BLaER1 (cell line): ENCODE data around the gene BDP1.
"Not testable (repeated sequence)": the region's sequence is repeated elsewhere in the genome, so short reads cannot be mapped to it uniquely, and the experiment has no call there.

ENCODE experiments used
- H3K27ac ChIP-seq: shearing (Covaris generic); formaldehyde crosslinking; 2 replicates; pipeline ENCODE4 v1.8.1; 2022
- H3K27me3 ChIP-seq: shearing (Covaris generic); formaldehyde crosslinking; 2 replicates; pipeline ENCODE4 v1.8.1; 2022
- H3K36me3 ChIP-seq: shearing (Covaris generic); formaldehyde crosslinking; 2 replicates; pipeline ENCODE4 v1.8.1; 2022
- H3K4me1 ChIP-seq: shearing (Covaris generic); formaldehyde crosslinking; 2 replicates; pipeline ENCODE4 v1.8.1; 2022
- H3K4me2 ChIP-seq: shearing (Covaris generic); formaldehyde crosslinking; 2 replicates; pipeline ENCODE4 v1.8.1; 2022
- H3K4me3 ChIP-seq: shearing (Covaris generic); formaldehyde crosslinking; 2 replicates; pipeline ENCODE4 v1.8.1; 2022
- H3K9ac ChIP-seq: shearing (Covaris generic); formaldehyde crosslinking; 2 replicates; pipeline ENCODE4 v1.8.1; 2022
- H3K9me3 ChIP-seq: shearing (Covaris generic); formaldehyde crosslinking; 2 replicates; pipeline ENCODE4 v1.8.1; 2022
- H4K20me1 ChIP-seq: shearing (Covaris generic); formaldehyde crosslinking; 2 replicates; pipeline ENCODE4 v1.8.1; 2022
- Cebpa-rat ChIP-seq: shearing (Covaris generic); IDR thresholded peaks from 2 replicates; pipeline ENCODE4 v1.8.1; 2022

BDP1 gene

GRCh38 chr5:71573591-71573990, 118.1 kb downstream of the BDP1 start:
- Histone ChIP-seq H3K4me2 (no peak overlapping the region), H3K4me1 (peaks cover 7% of the 10 kb centered on the region; the same call in 1 of the 2 replicates), H3K9me3 (no peaks in the 10 kb centered on the region), H3K36me3 (peaks cover 18% of the 10 kb centered on the region), H4K20me1 (no peaks in the 10 kb centered on the region), H3K4me3 (no peak overlapping the region), H3K27me3 (no peaks in the 10 kb centered on the region), H3K27ac (no peak overlapping the region), H3K9ac (no peak overlapping the region)
- no peak for TF ChIP-seq Cebpa-rat

- not testable (repeated sequence) for H3K4me3 ChIP-seq, H3K4me1 ChIP-seq, H3K27ac ChIP-seq, H3K4me2 ChIP-seq, H4K20me1 ChIP-seq, H3K9ac ChIP-seq, H3K9me3 ChIP-seq, H3K27me3 ChIP-seq
- peaks cover 11% of the 10 kb centered on the region for H3K36me3 ChIP-seq
Observed at GRCh38 chr5:71575588-71575987, 120.1 kb downstream of the BDP1 start.

GRCh38 chr5:71576241-71576640, 120.8 kb downstream of the BDP1 start:
- Histone ChIP-seq H3K4me1 (peaks cover 7% of the 10 kb centered on the region; the same call in 1 of the 2 replicates), H3K4me2 (no peak overlapping the region), H4K20me1 (no peaks in the 10 kb centered on the region), H3K4me3 (no peak overlapping the region), H3K9ac (no peak overlapping the region), H3K9me3 (no peaks in the 10 kb centered on the region), H3K27ac (no peak overlapping the region), H3K36me3 (peaks cover 11% of the 10 kb centered on the region), H3K27me3 (no peaks in the 10 kb centered on the region)
- no peak for TF ChIP-seq Cebpa-rat

- not testable (repeated sequence) for H3K27ac ChIP-seq, H3K4me3 ChIP-seq, H3K9ac ChIP-seq, H4K20me1 ChIP-seq, H3K27me3 ChIP-seq, H3K4me1 ChIP-seq, H3K4me2 ChIP-seq, H3K9me3 ChIP-seq
- peaks cover 11% of the 10 kb centered on the region for H3K36me3 ChIP-seq
Observed at GRCh38 chr5:71577839-71578238, 122.4 kb downstream of the BDP1 start.

- H3K27me3 ChIP-seq = peaks cover 7% of the 10 kb centered on the region; the same call in 1 of the 2 replicates
- H3K9ac ChIP-seq = no peak overlapping the region
- H3K4me1 ChIP-seq = peaks cover 10% of the 10 kb centered on the region
- no peak overlapping the region for H3K4me3 ChIP-seq
- no peaks in the 10 kb centered on the region for H4K20me1 ChIP-seq
- H3K36me3 ChIP-seq = peaks cover 3% of the 10 kb centered on the region
- TF ChIP-seq Cebpa-rat = no peak
- H3K9me3 ChIP-seq = peaks cover 16% of the 10 kb centered on the region
- H3K4me2 ChIP-seq = no peak overlapping the region
- no peak overlapping the region for H3K27ac ChIP-seq
Observed at GRCh38 chr5:71582945-71583584, 127.6 kb downstream of the BDP1 start.

GRCh38 chr5:71586052-71586940, 130.8 kb downstream of the BDP1 start:
- Histone ChIP-seq H3K9ac (peak overlapping the region; percentile 81; the same call in 1 of the 2 replicates), H3K27me3 (peaks cover 7% of the 10 kb centered on the region; the same call in 1 of the 2 replicates), H3K4me2 (peak overlapping the region; percentile 73), H3K4me1 (peaks cover 19% of the 10 kb centered on the region), H4K20me1 (no peaks in the 10 kb centered on the region; the same call in 1 of the 2 replicates), H3K36me3 (no peaks in the 10 kb centered on the region), H3K27ac (peak overlapping the region; percentile 85; the same call in 1 of the 2 replicates), H3K9me3 (peaks cover 16% of the 10 kb centered on the region), H3K4me3 (peak overlapping the region; percentile 73)
- TF ChIP-seq Cebpa-rat = no peak

GRCh38 chr5:71586941-71587765, 131.7 kb downstream of the BDP1 start, which contains the start of gene MCCC2:
Gene MCCC2, plus strand, starts transcription at chr5:71587340. Its CDS starts 86 bp downstream, at chr5:71587426.
- H3K27me3 ChIP-seq = peaks cover 7% of the 10 kb centered on the region; the same call in 1 of the 2 replicates
- H3K9ac ChIP-seq = peak within 1 kb of the TSS; percentile 81
- TF ChIP-seq Cebpa-rat = no peak

GRCh38 chr5:71587766-71588532, 132.5 kb downstream of the BDP1 start:
- peak overlapping the region; percentile 73 for H3K4me2 ChIP-seq
- peak overlapping the region; percentile 73 for H3K4me3 ChIP-seq
- TF ChIP-seq Cebpa-rat = no peak
- peaks cover 7% of the 10 kb centered on the region; the same call in 1 of the 2 replicates for H3K27me3 ChIP-seq
- peaks cover 19% of the 10 kb centered on the region for H3K4me1 ChIP-seq
- no peaks in the 10 kb centered on the region for H3K36me3 ChIP-seq
- H3K9me3 ChIP-seq = peaks cover 16% of the 10 kb centered on the region
- H4K20me1 ChIP-seq = no peaks in the 10 kb centered on the region; the same call in 1 of the 2 replicates
- peak overlapping the region; percentile 85 for H3K27ac ChIP-seq
- peak overlapping the region; percentile 81 for H3K9ac ChIP-seq

More at GRCh38 chr5:71586941-71587765, 131.7 kb downstream of the BDP1 start, which contains the start of gene MCCC2:
- Histone ChIP-seq H3K4me3 (peak within 1 kb of the TSS; percentile 73), H4K20me1 (no peaks in the 10 kb centered on the region; the same call in 1 of the 2 replicates), H3K27ac (peak within 1 kb of the TSS; percentile 85), H3K36me3 (no peaks in the 10 kb centered on the region), H3K4me2 (peak within 1 kb of the TSS; percentile 73), H3K4me1 (peaks cover 19% of the 10 kb centered on the region), H3K9me3 (peaks cover 16% of the 10 kb centered on the region)

- no peak overlapping the region for H3K9ac ChIP-seq
Observed at GRCh38 chr5:71588533-71588885, 133.1 kb downstream of the BDP1 start.

More at GRCh38 chr5:71588533-71588885, 133.1 kb downstream of the BDP1 start:
- H3K36me3 ChIP-seq = no peaks in the 10 kb centered on the region
- peaks cover 16% of the 10 kb centered on the region for H3K9me3 ChIP-seq
- no peak overlapping the region for H3K4me3 ChIP-seq
- no peak overlapping the region for H3K27ac ChIP-seq
- H4K20me1 ChIP-seq = no peaks in the 10 kb centered on the region; the same call in 1 of the 2 replicates
- H3K4me2 ChIP-seq = peak overlapping the region; percentile 73
- H3K4me1 ChIP-seq = peaks cover 19% of the 10 kb centered on the region
- peaks cover 7% of the 10 kb centered on the region; the same call in 1 of the 2 replicates for H3K27me3 ChIP-seq
- no peak for TF ChIP-seq Cebpa-rat
